HCT116 (cell line): ENCODE results near the gene COX10. TPM values are rescaled to one million over a fixed set of nuclear protein-coding genes. Genes with fewer than 3 reads are reported as not detected.

ENCODE experiments used
- ATAC-seq: fragments of 200-7000 bp; cut with Tn5 transposase; 2 replicates; pipeline ENCODE4 v1.9.1; 2020; ENCODE audit warnings: mild to moderate bottlenecking, moderate library complexity
- BruUV-seq: library from RNA; stranded (reverse); fragments of 400-500 nt; replicated peaks from 2 replicates; lab custom pipeline; 2021; lab: Mats Ljungman, UMichigan
- CTCF ChIA-PET: fragments of 300-600 bp; sonication (Branson Sonifier 250); formaldehyde crosslinking; loops from one replicate; lab custom pipeline; 2021; ENCODE audit warnings: antibody characterized with exemption; lab: Charles Lee
- POLR2A ChIA-PET: fragments of 300-600, 350-600 bp; sonication (Branson Sonifier 250); formaldehyde crosslinking; loops from one replicate; lab custom pipeline; 2021; ENCODE audit warnings: antibody characterized with exemption; lab: Charles Lee
- RAD21 ChIA-PET, 2 experiments: fragments of 300-600 bp; sonication (Branson Sonifier 250); formaldehyde crosslinking; loops; one replicate each; lab custom pipeline; 2023; ENCODE audit warnings: low total read pairs in 2 of 2; ENCODE audit not compliant: uncharacterized antibody in 2 of 2, unreplicated experiment in 2 of 2, low non-redundant PET in 1 of 2; lab: Charles Lee
- DNase-seq: peaks from one replicate; pipeline ENCODE4 v3.0.0-alpha.2; 2010; ENCODE audit warnings: low read depth, low spot score
- H2AFZ ChIP-seq: fragments of 200-600 bp; shearing (Covaris generic), sonication (generic); 2 replicates; pipeline ENCODE4 v1.6.1; 2017; ENCODE audit warnings: low read depth, mixed run types, mixed read lengths, antibody characterized with exemption, low read length; ENCODE audit not compliant: poor library complexity, severe bottlenecking
- H3K27ac ChIP-seq: 2 replicates; pipeline ENCODE4 v1.5.1; 2012; ENCODE audit warnings: low read depth, low read length
- H3K27me3 ChIP-seq: fragments of 200-600 bp; sonication (generic); 2 replicates; pipeline ENCODE4 v1.6.1; 2016; ENCODE audit warnings: mixed run types, low read length, mixed read lengths; ENCODE audit not compliant: insufficient read depth
- H3K36me3 ChIP-seq, 2 experiments: fragments of 200-500 bp in 1 of 2; fragments of 200-600 bp in 1 of 2; sonication (Bioruptor generic) in 1 of 2; sonication (generic) in 1 of 2; 2 replicates each; pipeline versions ENCODE4 v1.5.1 to v1.6.1; 2014 to 2016; ENCODE audit warnings: low read length in 2 of 2, inconsistent platforms in 1 of 2, mixed read lengths in 1 of 2, mixed run types in 1 of 2; ENCODE audit not compliant: insufficient read depth in 2 of 2, control insufficient read depth in 1 of 2
- H3K4me1 ChIP-seq, 2 experiments: fragments of 200-600 bp in 1 of 2; sonication (generic) in 1 of 2; 2 replicates each; pipeline versions ENCODE4 v1.5.1 to v1.6.1; 2012 to 2017; ENCODE audit warnings: low read length in 2 of 2, inconsistent platforms in 1 of 2, mild to moderate bottlenecking in 1 of 2, mixed read lengths in 1 of 2, mixed run types in 1 of 2, moderate library complexity in 1 of 2; ENCODE audit not compliant: insufficient read depth in 2 of 2, control insufficient read depth in 1 of 2
- H3K4me2 ChIP-seq: fragments of 200-600 bp; sonication (generic); 2 replicates; pipeline ENCODE4 v1.6.1; 2017; ENCODE audit warnings: mixed run types, low read length, mixed read lengths
- H3K4me3 ChIP-seq, 2 experiments: fragments of 200-600 bp in 1 of 2; sonication (generic) in 1 of 2; replicated peaks in 1 of 2; 2 replicates each; pipeline ENCODE4 v1.5.1; 2011 to 2016; ENCODE audit warnings: low read length in 2 of 2, control low read depth in 1 of 2, low read depth in 1 of 2, mild to moderate bottlenecking in 1 of 2, mixed read lengths in 1 of 2, mixed run types in 1 of 2
- H3K79me2 ChIP-seq: fragments of 200-600 bp; sonication (generic); 2 replicates; pipeline ENCODE4 v1.6.1; 2017; ENCODE audit warnings: mild to moderate bottlenecking, mixed run types, low read length, moderate library complexity, mixed read lengths; ENCODE audit not compliant: insufficient read depth
- H3K9ac ChIP-seq: fragments of 200-600 bp; sonication (generic); 2 replicates; pipeline ENCODE4 v1.6.1; 2016; ENCODE audit warnings: low read length, mixed read lengths
- H3K9me2 ChIP-seq: fragments of 200-600 bp; sonication (generic), shearing (Covaris generic); 2 replicates; pipeline ENCODE4 v1.6.1; 2017; ENCODE audit warnings: mixed run types, mild to moderate bottlenecking, moderate library complexity; ENCODE audit not compliant: insufficient read depth
- H3K9me3 ChIP-seq, 2 experiments: fragments of 200-500 bp in 1 of 2; fragments of 200-600 bp in 1 of 2; sonication (Bioruptor generic) in 1 of 2; sonication (generic) in 1 of 2; 2 replicates each; pipeline ENCODE4 v1.6.1; 2014 to 2017; ENCODE audit warnings: low read length in 2 of 2, mixed read lengths in 2 of 2, inconsistent platforms in 1 of 2, low read depth in 1 of 2, mild to moderate bottlenecking in 1 of 2, mixed run types in 1 of 2, moderate library complexity in 1 of 2; ENCODE audit not compliant: control insufficient read depth in 1 of 2, insufficient read depth in 1 of 2
- H4K20me1 ChIP-seq: fragments of 200-600 bp; sonication (generic), shearing (Covaris generic); 2 replicates; pipeline ENCODE4 v1.6.1; 2017; ENCODE audit warnings: mixed run types, mild to moderate bottlenecking, moderate library complexity; ENCODE audit not compliant: insufficient read depth
- CBX3 ChIP-seq: IDR thresholded peaks from 2 replicates; pipeline ENCODE4 v1.6.1; 2012; ENCODE audit warnings: low read depth
- CEBPB ChIP-seq: IDR thresholded peaks from 2 replicates; pipeline ENCODE4 v1.6.1; 2012; ENCODE audit warnings: low read depth
- EGR1 ChIP-seq: IDR thresholded peaks from 2 replicates; pipeline ENCODE4 v1.6.1; 2012; ENCODE audit warnings: low read depth
- EZH2 ChIP-seq: fragments of 200-600 bp; sonication (generic); IDR thresholded peaks from 2 replicates; pipeline ENCODE4 v1.6.1; 2017; ENCODE audit warnings: antibody characterized with exemption, mixed run types
- EZH2phosphoT487 ChIP-seq: fragments of 200-600 bp; IDR thresholded peaks from 2 replicates; pipeline ENCODE4 v1.6.1; 2018; ENCODE audit warnings: antibody characterized with exemption, borderline replicate concordance
- FOSL1 ChIP-seq: IDR thresholded peaks from 2 replicates; pipeline ENCODE4 v1.6.1; 2012; ENCODE audit warnings: low read depth
- JUND ChIP-seq: IDR thresholded peaks from 2 replicates; pipeline ENCODE4 v1.6.1; 2012
- POLR2A ChIP-seq: IDR thresholded peaks from 2 replicates; pipeline ENCODE4 v1.7.0; 2011; ENCODE audit warnings: borderline replicate concordance; ENCODE audit not compliant: insufficient read depth, insufficient read length; ENCODE audit errors: extremely low read depth
- RAD21 ChIP-seq: IDR thresholded peaks from 2 replicates; pipeline ENCODE4 v1.6.1; 2012; ENCODE audit warnings: low read depth, mild to moderate bottlenecking
- SIN3A ChIP-seq: IDR thresholded peaks from 2 replicates; pipeline ENCODE4 v1.6.1; 2012; ENCODE audit warnings: low read depth
- SP1 ChIP-seq: IDR thresholded peaks from 2 replicates; pipeline ENCODE4 v1.6.1; 2012; ENCODE audit warnings: low read depth
- SRF ChIP-seq: IDR thresholded peaks from 2 replicates; pipeline ENCODE4 v1.6.1; 2012; ENCODE audit warnings: low read depth
- TCF7L2 ChIP-seq: IDR thresholded peaks from 2 replicates; pipeline ENCODE4 v1.7.0; 2011; ENCODE audit warnings: borderline replicate concordance, inconsistent platforms; ENCODE audit not compliant: insufficient read depth, insufficient read length; ENCODE audit errors: extremely low read depth
- YY1 ChIP-seq: IDR thresholded peaks from 2 replicates; pipeline ENCODE4 v1.6.1; 2011; ENCODE audit warnings: low read length, low read depth, moderate library complexity, mild to moderate bottlenecking; ENCODE audit not compliant: insufficient replicate concordance; ENCODE audit errors: extremely low read depth
- ZFX ChIP-seq: fragments of 450-650 bp; IDR thresholded peaks from 2 replicates; pipeline ENCODE4 v1.6.1; 2017
- ZNF274 ChIP-seq: fragments of 200-500 bp; sonication (Bioruptor generic); IDR thresholded peaks from 2 replicates; pipeline ENCODE4 v1.6.1; 2014; ENCODE audit warnings: mild to moderate bottlenecking, low read depth, low read length, inconsistent platforms
- intact Hi-C: fragments of 100-400 bp; cut with micrococcal nuclease; formaldehyde crosslinking; loops from 2 replicates; pipeline ENCODE4 v1.10.0; 2022
- total RNA-seq: library from RNA; stranded (reverse); gene quantifications from one replicate; pipeline ENCODE4 v1.2.1, GENCODE V29; 2021; ENCODE audit not compliant: unreplicated experiment
- TF ChIP-seq, protein P1 (sequence below): IDR thresholded peaks from 2 replicates; pipeline ENCODE4 v1.6.1; 2012
- TF ChIP-seq, protein P2 (sequence below), 3 experiments: fragments of 200-600 bp in 1 of 3; sonication (generic) in 1 of 3; IDR thresholded peaks in 2 of 3; conservative IDR thresholded peaks in 1 of 3; 2 replicates each; pipeline ENCODE4 v1.5.1; 2012 to 2017; ENCODE audit warnings: low read depth in 2 of 3, low read length in 2 of 3, antibody characterized with exemption in 1 of 3, borderline replicate concordance in 1 of 3, control low read depth in 1 of 3, mild to moderate bottlenecking in 1 of 3, mixed read lengths in 1 of 3, mixed run types in 1 of 3, moderate library complexity in 1 of 3; ENCODE audit not compliant: insufficient read depth in 1 of 3
- TF ChIP-seq, protein P3 (sequence below): IDR thresholded peaks from 2 replicates; pipeline ENCODE4 v1.6.1; 2012; ENCODE audit warnings: low read depth
- TF ChIP-seq, protein P4 (sequence below): IDR thresholded peaks from 2 replicates; pipeline ENCODE4 v1.6.1; 2011; ENCODE audit warnings: mild to moderate bottlenecking, low read length, moderate library complexity; ENCODE audit not compliant: insufficient replicate concordance; ENCODE audit errors: extremely low read depth

COX10 gene
- total RNA-seq, 1 experiment from 2014 or later: 22.4 TPM

DNA sequence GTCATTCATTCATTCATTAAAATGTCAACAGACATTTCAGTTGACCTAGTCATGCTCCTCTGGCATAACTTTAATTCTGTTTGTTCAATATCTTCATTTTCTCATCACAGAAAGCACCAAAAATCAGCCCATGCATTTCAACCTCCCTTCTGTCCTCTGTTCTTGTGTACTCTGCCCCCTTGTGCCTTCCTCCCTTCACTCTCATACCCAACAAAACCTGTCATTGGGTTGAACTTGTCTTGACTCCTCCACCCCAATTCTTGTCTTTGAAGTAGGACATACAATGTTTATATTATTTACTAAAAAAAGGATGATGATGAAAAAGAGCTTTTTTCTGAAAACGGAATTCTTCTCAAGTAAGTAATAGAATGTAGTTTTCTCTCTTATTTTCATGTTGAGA, 43.8 kb downstream of the COX10 start:
- ChIA-PET POLR2A (no interaction called here), RAD21 (no interaction called here)
- Histone ChIP-seq H3K9me2 (no peaks in the 10 kb centered on the region), H3K36me3 (no peaks in the 10 kb centered on the region)
- DNase-seq: no peak
- BruUV-seq: no TSS peak
- intact Hi-C loops: no loop called here
- no peak for TF ChIP-seq TCF7L2
- no peak for TF ChIP-seq FOSL1
- TF ChIP-seq EZH2phosphoT487: no peak
- TF ChIP-seq CEBPB: no peak
- TF ChIP-seq CBX3: no peak
- TF ChIP-seq YY1: no peak
- TF ChIP-seq RAD21: no peak
- no peak for TF ChIP-seq ZNF274
- TF ChIP-seq SRF: no peak
- no peak for TF ChIP-seq EZH2
- TF ChIP-seq, protein P1, sequence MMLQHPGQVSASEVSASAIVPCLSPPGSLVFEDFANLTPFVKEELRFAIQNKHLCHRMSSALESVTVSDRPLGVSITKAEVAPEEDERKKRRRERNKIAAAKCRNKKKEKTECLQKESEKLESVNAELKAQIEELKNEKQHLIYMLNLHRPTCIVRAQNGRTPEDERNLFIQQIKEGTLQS: no peak
- no peak for TF ChIP-seq JUND
- TF ChIP-seq, protein P2, sequence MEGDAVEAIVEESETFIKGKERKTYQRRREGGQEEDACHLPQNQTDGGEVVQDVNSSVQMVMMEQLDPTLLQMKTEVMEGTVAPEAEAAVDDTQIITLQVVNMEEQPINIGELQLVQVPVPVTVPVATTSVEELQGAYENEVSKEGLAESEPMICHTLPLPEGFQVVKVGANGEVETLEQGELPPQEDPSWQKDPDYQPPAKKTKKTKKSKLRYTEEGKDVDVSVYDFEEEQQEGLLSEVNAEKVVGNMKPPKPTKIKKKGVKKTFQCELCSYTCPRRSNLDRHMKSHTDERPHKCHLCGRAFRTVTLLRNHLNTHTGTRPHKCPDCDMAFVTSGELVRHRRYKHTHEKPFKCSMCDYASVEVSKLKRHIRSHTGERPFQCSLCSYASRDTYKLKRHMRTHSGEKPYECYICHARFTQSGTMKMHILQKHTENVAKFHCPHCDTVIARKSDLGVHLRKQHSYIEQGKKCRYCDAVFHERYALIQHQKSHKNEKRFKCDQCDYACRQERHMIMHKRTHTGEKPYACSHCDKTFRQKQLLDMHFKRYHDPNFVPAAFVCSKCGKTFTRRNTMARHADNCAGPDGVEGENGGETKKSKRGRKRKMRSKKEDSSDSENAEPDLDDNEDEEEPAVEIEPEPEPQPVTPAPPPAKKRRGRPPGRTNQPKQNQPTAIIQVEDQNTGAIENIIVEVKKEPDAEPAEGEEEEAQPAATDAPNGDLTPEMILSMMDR (IDR thresholded peaks at IDR 0.05 in 2 of 3, conservative IDR thresholded peaks at IDR 0.05 in 1 of 3; ENCODE audit: borderline replicate concordance in 1 of 3, insufficient read depth in 1 of 3, low read depth in 2 of 3, low read length in 2 of 3): no peak
- no peak for TF ChIP-seq SP1
- TF ChIP-seq EGR1: no peak
- no peak for TF ChIP-seq ZFX
- TF ChIP-seq, protein P3, sequence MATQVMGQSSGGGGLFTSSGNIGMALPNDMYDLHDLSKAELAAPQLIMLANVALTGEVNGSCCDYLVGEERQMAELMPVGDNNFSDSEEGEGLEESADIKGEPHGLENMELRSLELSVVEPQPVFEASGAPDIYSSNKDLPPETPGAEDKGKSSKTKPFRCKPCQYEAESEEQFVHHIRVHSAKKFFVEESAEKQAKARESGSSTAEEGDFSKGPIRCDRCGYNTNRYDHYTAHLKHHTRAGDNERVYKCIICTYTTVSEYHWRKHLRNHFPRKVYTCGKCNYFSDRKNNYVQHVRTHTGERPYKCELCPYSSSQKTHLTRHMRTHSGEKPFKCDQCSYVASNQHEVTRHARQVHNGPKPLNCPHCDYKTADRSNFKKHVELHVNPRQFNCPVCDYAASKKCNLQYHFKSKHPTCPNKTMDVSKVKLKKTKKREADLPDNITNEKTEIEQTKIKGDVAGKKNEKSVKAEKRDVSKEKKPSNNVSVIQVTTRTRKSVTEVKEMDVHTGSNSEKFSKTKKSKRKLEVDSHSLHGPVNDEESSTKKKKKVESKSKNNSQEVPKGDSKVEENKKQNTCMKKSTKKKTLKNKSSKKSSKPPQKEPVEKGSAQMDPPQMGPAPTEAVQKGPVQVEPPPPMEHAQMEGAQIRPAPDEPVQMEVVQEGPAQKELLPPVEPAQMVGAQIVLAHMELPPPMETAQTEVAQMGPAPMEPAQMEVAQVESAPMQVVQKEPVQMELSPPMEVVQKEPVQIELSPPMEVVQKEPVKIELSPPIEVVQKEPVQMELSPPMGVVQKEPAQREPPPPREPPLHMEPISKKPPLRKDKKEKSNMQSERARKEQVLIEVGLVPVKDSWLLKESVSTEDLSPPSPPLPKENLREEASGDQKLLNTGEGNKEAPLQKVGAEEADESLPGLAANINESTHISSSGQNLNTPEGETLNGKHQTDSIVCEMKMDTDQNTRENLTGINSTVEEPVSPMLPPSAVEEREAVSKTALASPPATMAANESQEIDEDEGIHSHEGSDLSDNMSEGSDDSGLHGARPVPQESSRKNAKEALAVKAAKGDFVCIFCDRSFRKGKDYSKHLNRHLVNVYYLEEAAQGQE: no peak
- no peak for TF ChIP-seq SIN3A
- TF ChIP-seq, protein P4, sequence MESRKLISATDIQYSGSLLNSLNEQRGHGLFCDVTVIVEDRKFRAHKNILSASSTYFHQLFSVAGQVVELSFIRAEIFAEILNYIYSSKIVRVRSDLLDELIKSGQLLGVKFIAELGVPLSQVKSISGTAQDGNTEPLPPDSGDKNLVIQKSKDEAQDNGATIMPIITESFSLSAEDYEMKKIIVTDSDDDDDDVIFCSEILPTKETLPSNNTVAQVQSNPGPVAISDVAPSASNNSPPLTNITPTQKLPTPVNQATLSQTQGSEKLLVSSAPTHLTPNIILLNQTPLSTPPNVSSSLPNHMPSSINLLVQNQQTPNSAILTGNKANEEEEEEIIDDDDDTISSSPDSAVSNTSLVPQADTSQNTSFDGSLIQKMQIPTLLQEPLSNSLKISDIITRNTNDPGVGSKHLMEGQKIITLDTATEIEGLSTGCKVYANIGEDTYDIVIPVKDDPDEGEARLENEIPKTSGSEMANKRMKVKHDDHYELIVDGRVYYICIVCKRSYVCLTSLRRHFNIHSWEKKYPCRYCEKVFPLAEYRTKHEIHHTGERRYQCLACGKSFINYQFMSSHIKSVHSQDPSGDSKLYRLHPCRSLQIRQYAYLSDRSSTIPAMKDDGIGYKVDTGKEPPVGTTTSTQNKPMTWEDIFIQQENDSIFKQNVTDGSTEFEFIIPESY: no peak
- TF ChIP-seq POLR2A: no peak
- TF ChIP-seq, all 23 proteins: peak for 0
- Histone ChIP-seq H3K79me2 (peaks cover 41% of the 10 kb centered on the region), H3K4me1 (no peaks in the 10 kb centered on the region), H3K4me3 (no peak overlapping the region), H3K27me3 (no peaks in the 10 kb centered on the region), H3K9ac (no peak overlapping the region), H4K20me1 (no peaks in the 10 kb centered on the region), H3K4me2 (no peak overlapping the region), H3K9me3 (no peaks in the 10 kb centered on the region), H2AFZ (no peak overlapping the region), H3K27ac (no peak overlapping the region)
- CTCF ChIA-PET: no interaction called here
- ATAC-seq: no peak
